HFFc6 (cell line): ENCODE results near the gene ADGRG3. TPM values are rescaled to one million over a fixed set of nuclear protein-coding genes. Genes with fewer than 3 reads are reported as not detected.

Experiments
- DNase-seq: peaks from one replicate; pipeline ENCODE4 v3.0.0-alpha.2; 2018
- H3K27ac Mint-ChIP-seq: 2 replicates; pipeline ENCODE4 v1.8.0; 2020; ENCODE audit warnings: mild to moderate bottlenecking, mixed read lengths
- H3K27me3 Mint-ChIP-seq: 2 replicates; pipeline ENCODE4 v1.8.0; 2021; ENCODE audit warnings: mild to moderate bottlenecking, moderate library complexity, mixed read lengths; ENCODE audit not compliant: insufficient read depth
- H3K36me3 Mint-ChIP-seq: 2 replicates; pipeline ENCODE4 v1.8.0; 2021; ENCODE audit warnings: low read depth, mixed read lengths
- H3K4me1 Mint-ChIP-seq: 2 replicates; pipeline ENCODE4 v1.8.0; 2020; ENCODE audit warnings: low read depth, mixed read lengths
- H3K4me3 Mint-ChIP-seq: 2 replicates; pipeline ENCODE4 v1.8.0; 2020; ENCODE audit warnings: mild to moderate bottlenecking, moderate library complexity, mixed read lengths
- H3K9me3 Mint-ChIP-seq: 2 replicates; pipeline ENCODE4 v1.8.0; 2020; ENCODE audit warnings: mild to moderate bottlenecking, mixed read lengths
- total RNA-seq, 6 experiments: library from RNA; stranded (reverse); fragmentation: NEBNext Ultra II Directional; extraction: Animal tissue kit (Norgen Biotek cat#: 25700); gene quantifications; 2 replicates in 1 of 6; 3 replicates in 5 of 6; pipeline ENCODE4 v1.2.3, GENCODE V29; 2021
- TF ChIP-seq, protein P1 (sequence below): fragments of 200-600 bp; sonication (generic); IDR thresholded peaks from 2 replicates; pipeline ENCODE4 v1.5.0; 2021; ENCODE audit warnings: antibody characterized with exemption, mild to moderate bottlenecking

The ADGRG3 gene
- total RNA-seq, 6 experiments from 2014 or later = not detected

DNA sequence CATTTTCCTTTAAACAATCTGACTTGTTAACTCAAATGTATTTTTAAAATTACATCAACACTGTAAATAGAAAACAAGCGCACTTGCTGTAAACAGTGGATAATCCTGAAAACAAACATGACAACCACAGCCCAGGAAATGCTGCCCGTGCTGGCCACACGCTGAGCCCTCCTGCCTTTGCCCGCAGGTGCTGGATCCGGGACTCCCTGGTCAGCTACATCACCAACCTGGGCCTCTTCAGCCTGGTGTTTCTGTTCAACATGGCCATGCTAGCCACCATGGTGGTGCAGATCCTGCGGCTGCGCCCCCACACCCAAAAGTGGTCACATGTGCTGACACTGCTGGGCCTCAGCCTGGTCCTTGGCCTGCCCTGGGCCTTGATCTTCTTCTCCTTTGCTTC, 6.6 kb upstream of the ADGRG3 start:
- Mint-ChIP-seq H3K27ac (no peak overlapping the region), H3K36me3 (no peaks in the 10 kb centered on the region)

DNA sequence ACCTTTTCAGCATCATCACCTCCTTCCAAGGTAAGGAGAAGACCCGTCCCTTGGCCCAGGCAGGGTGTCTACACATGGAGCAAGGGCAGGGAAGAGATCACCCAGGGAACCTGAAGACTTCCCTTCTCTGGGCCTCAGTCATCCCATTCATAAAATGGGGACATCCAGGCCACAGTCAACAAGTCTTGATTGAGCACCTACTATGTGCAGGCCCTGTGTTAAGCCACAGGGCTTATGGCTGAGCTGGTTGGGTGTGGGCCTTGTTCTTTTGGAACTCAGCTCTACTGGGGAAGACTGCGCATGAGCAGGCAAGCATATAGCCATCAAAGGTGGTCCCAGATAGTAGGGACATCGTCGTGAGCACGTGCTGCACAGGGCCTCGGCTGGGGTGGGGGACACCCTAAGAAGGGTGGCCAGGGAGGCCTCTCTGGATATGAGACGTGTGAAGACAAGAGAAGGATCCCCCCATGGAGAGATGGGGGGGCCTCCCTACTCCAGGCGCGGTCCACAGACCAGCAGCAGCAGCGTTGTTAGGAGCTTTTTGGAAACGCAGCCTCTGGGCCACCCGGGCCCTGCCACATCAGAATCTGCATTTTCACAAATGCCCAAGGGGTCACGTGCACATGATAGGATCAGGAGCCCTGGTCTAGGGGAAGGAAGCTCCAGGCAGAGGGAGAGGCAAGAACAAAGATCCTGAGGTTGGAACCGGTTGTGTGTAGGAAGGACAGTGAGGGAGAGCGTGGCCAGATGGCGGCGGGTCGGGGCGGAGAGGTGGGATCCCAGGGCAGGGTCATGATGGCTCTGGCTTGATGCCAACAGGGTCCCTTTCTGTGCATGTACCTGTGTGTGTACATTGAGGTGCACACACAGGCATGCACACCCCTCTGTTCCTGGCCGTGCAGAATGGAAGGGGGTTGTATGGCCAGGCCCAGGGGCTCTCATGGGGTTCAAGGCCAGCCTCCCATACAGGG, 5.9 kb upstream of the ADGRG3 start:
- Mint-ChIP-seq H3K36me3 (no peaks in the 10 kb centered on the region), H3K9me3 (no peaks in the 10 kb centered on the region), H3K4me3 (no peak overlapping the region), H3K27ac (no peak overlapping the region), H3K4me1 (no peaks in the 10 kb centered on the region), H3K27me3 (peaks cover 13% of the 10 kb centered on the region)
- DNase-seq = no peak
- TF ChIP-seq, protein P1, sequence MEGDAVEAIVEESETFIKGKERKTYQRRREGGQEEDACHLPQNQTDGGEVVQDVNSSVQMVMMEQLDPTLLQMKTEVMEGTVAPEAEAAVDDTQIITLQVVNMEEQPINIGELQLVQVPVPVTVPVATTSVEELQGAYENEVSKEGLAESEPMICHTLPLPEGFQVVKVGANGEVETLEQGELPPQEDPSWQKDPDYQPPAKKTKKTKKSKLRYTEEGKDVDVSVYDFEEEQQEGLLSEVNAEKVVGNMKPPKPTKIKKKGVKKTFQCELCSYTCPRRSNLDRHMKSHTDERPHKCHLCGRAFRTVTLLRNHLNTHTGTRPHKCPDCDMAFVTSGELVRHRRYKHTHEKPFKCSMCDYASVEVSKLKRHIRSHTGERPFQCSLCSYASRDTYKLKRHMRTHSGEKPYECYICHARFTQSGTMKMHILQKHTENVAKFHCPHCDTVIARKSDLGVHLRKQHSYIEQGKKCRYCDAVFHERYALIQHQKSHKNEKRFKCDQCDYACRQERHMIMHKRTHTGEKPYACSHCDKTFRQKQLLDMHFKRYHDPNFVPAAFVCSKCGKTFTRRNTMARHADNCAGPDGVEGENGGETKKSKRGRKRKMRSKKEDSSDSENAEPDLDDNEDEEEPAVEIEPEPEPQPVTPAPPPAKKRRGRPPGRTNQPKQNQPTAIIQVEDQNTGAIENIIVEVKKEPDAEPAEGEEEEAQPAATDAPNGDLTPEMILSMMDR = no peak

More for the DNA sequence above, 6.6 kb upstream of the ADGRG3 start:
- no peaks in the 10 kb centered on the region for H3K4me1 Mint-ChIP-seq
- H3K27me3 Mint-ChIP-seq = peaks cover 13% of the 10 kb centered on the region
- H3K4me3 Mint-ChIP-seq = no peak overlapping the region
- no peak for DNase-seq
- no peaks in the 10 kb centered on the region for H3K9me3 Mint-ChIP-seq
- TF ChIP-seq, protein P1 = no peak

DNA sequence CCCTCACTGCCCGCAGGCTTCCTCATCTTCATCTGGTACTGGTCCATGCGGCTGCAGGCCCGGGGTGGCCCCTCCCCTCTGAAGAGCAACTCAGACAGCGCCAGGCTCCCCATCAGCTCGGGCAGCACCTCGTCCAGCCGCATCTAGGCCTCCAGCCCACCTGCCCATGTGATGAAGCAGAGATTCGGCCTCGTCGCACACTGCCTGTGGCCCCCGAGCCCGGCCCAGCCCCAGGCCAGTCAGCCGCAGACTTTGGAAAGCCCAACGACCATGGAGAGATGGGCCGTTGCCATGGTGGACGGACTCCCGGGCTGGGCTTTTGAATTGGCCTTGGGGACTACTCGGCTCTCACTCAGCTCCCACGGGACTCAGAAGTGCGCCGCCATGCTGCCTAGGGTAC, 4.7 kb upstream of the ADGRG3 start:
- Mint-ChIP-seq H3K27me3 (peaks cover 11% of the 10 kb centered on the region), H3K4me1 (no peaks in the 10 kb centered on the region), H3K9me3 (no peaks in the 10 kb centered on the region), H3K4me3 (no peak overlapping the region), H3K36me3 (no peaks in the 10 kb centered on the region), H3K27ac (no peak overlapping the region)
- no peak for DNase-seq
- TF ChIP-seq, protein P1 = no peak

DNA sequence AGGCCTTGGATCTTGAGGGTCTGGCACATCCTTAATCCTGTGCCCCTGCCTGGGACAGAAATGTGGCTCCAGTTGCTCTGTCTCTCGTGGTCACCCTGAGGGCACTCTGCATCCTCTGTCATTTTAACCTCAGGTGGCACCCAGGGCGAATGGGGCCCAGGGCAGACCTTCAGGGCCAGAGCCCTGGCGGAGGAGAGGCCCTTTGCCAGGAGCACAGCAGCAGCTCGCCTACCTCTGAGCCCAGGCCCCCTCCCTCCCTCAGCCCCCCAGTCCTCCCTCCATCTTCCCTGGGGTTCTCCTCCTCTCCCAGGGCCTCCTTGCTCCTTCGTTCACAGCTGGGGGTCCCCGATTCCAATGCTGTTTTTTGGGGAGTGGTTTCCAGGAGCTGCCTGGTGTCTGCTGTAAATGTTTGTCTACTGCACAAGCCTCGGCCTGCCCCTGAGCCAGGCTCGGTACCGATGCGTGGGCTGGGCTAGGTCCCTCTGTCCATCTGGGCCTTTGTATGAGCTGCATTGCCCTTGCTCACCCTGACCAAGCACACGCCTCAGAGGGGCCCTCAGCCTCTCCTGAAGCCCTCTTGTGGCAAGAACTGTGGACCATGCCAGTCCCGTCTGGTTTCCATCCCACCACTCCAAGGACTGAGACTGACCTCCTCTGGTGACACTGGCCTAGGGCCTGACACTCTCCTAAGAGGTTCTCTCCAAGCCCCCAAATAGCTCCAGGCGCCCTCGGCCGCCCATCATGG, 4.0 kb upstream of the ADGRG3 start:
- H3K9me3 Mint-ChIP-seq = no peaks in the 10 kb centered on the region
- H3K36me3 Mint-ChIP-seq = no peaks in the 10 kb centered on the region
- DNase-seq = no peak
- H3K27me3 Mint-ChIP-seq = peaks cover 16% of the 10 kb centered on the region
- TF ChIP-seq, protein P1 = peak; percentile 8; the same call in 1 of the 2 replicates
- H3K4me1 Mint-ChIP-seq = no peaks in the 10 kb centered on the region
- H3K4me3 Mint-ChIP-seq = no peak overlapping the region
- H3K27ac Mint-ChIP-seq = no peak overlapping the region

DNA sequence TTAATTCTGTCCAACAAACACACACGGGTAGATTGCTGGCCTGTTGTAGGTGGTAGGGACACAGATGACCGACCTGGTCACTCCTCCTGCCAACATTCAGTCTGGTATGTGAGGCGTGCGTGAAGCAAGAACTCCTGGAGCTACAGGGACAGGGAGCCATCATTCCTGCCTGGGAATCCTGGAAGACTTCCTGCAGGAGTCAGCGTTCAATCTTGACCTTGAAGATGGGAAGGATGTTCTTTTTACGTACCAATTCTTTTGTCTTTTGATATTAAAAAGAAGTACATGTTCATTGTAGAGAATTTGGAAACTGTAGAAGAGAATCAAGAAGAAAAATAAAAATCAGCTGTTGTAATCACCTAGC, 3.5 kb upstream of the ADGRG3 start:
- DNase-seq = no peak
- Mint-ChIP-seq H3K27me3 (peaks cover 20% of the 10 kb centered on the region), H3K4me1 (no peaks in the 10 kb centered on the region), H3K9me3 (no peaks in the 10 kb centered on the region), H3K36me3 (no peaks in the 10 kb centered on the region), H3K27ac (no peak overlapping the region), H3K4me3 (no peak overlapping the region)
- TF ChIP-seq, protein P1 = no peak
